ENCODE results near the gene ALPL.

- TF ChIP-seq CTCF (IDR thresholded peaks at IDR 0.05 in 8 of 11, conservative IDR thresholded peaks at IDR 0.05 in 3 of 11) (no peak), POLR2A (IDR thresholded peaks at IDR 0.05) (no peak)
These were observed 21.3 kb downstream of the ALPL start for GRCh38 chr1:21530368-21531016.
